Neural cell (in vitro differentiated cells): ENCODE data around the gene GGA1. TPM values are rescaled to one million over a fixed set of nuclear protein-coding genes. Genes with fewer than 3 reads are reported as not detected.
A peak's percentile ranks its signal among the peaks of the same experiment; 100 is the strongest.

Experiments used
- H2AFZ ChIP-seq: fragments of 200-600, 300-800 bp; sonication (generic), shearing (Covaris generic); 2 replicates; pipeline ENCODE4 v1.6.0; 2014; ENCODE audit warnings: low read depth, mild to moderate bottlenecking, antibody characterized with exemption, low read length, moderate library complexity
- H3F3A ChIP-seq: fragments of 200-600 bp; shearing (Covaris generic); 2 replicates; pipeline ENCODE4 v1.6.1; 2016; ENCODE audit warnings: mild to moderate bottlenecking, moderate library complexity, mixed read lengths, antibody characterized with exemption, low read length; ENCODE audit not compliant: insufficient read depth, poor library complexity, severe bottlenecking
- H3K27ac ChIP-seq: fragments of 200-600, 300-800 bp; sonication (generic), shearing (Covaris generic); 2 replicates; pipeline ENCODE4 v1.5.1; 2014; ENCODE audit warnings: mild to moderate bottlenecking, low read length, moderate library complexity
- H3K27me3 ChIP-seq: fragments of 300-800, 200-600 bp; sonication (generic), shearing (Covaris generic); 2 replicates; pipeline ENCODE4 v1.6.0; 2014; ENCODE audit warnings: mild to moderate bottlenecking, low read depth, low read length, moderate library complexity; ENCODE audit not compliant: insufficient read depth
- H3K36me3 ChIP-seq: fragments of 300-800, 200-600 bp; sonication (generic), shearing (Covaris generic); 2 replicates; pipeline ENCODE4 v1.5.1; 2014; ENCODE audit warnings: mild to moderate bottlenecking, antibody characterized with exemption, low read length, moderate library complexity; ENCODE audit not compliant: insufficient read depth
- H3K4me2 ChIP-seq: fragments of 300-800, 200-600 bp; sonication (generic), shearing (Covaris generic); 2 replicates; pipeline ENCODE4 v1.6.0; 2014; ENCODE audit warnings: mild to moderate bottlenecking, low read length
- H3K4me3 ChIP-seq: fragments of 300-800, 200-600 bp; sonication (generic), shearing (Covaris generic); 2 replicates; pipeline ENCODE4 v1.5.1; 2014; ENCODE audit warnings: mild to moderate bottlenecking, low read length, moderate library complexity
- H3K79me2 ChIP-seq: fragments of 200-600 bp; shearing (Covaris generic); replicated peaks from 2 replicates; pipeline ENCODE4 v1.6.0; 2014; ENCODE audit warnings: mild to moderate bottlenecking, low read length, moderate library complexity; ENCODE audit not compliant: insufficient read depth
- H3K9ac ChIP-seq: fragments of 300-800, 200-600 bp; sonication (generic), shearing (Covaris generic); 2 replicates; pipeline ENCODE4 v1.6.1; 2016; ENCODE audit warnings: mild to moderate bottlenecking, low read length, mixed read lengths
- H3K9me2 ChIP-seq: fragments of 200-600 bp; shearing (Covaris generic); 2 replicates; pipeline ENCODE4 v1.6.1; 2016; ENCODE audit warnings: mild to moderate bottlenecking, low read length, mixed read lengths; ENCODE audit not compliant: insufficient read depth
- H3K9me3 ChIP-seq: fragments of 200-600, 300-800 bp; sonication (generic), shearing (Covaris generic); 2 replicates; pipeline ENCODE4 v1.6.1; 2016; ENCODE audit warnings: mild to moderate bottlenecking, mixed run types, low read length, moderate library complexity, mixed read lengths
- H4K20me1 ChIP-seq: fragments of 200-600 bp; shearing (Covaris generic); 2 replicates; pipeline ENCODE4 v1.6.1; 2016; ENCODE audit warnings: mild to moderate bottlenecking, mixed run types; ENCODE audit not compliant: insufficient read depth
- EP300 ChIP-seq: fragments of 450-650 bp; conservative IDR thresholded peaks from 2 replicates; pipeline ENCODE4 v1.6.1; 2014; ENCODE audit warnings: antibody characterized with exemption, mild to moderate bottlenecking, moderate library complexity; ENCODE audit not compliant: poor library complexity, severe bottlenecking
- EZH2 ChIP-seq: fragments of 200-600, 300-800 bp; shearing (Covaris generic), sonication (generic); IDR thresholded peaks from 2 replicates; pipeline ENCODE4 v1.6.1; 2014; ENCODE audit warnings: antibody characterized with exemption, low read length, borderline replicate concordance, mild to moderate bottlenecking; ENCODE audit not compliant: insufficient read depth, poor library complexity, severe bottlenecking
- MXI1 ChIP-seq: fragments of 450-650 bp; conservative IDR thresholded peaks from 2 replicates; pipeline ENCODE4 v1.6.1; 2014; ENCODE audit warnings: antibody characterized with exemption, mild to moderate bottlenecking; ENCODE audit not compliant: poor library complexity, severe bottlenecking
- POLR2AphosphoS5 ChIP-seq: IDR thresholded peaks from 2 replicates; pipeline ENCODE4 v1.6.1; 2012
- RAD21 ChIP-seq: fragments of 450-650 bp; conservative IDR thresholded peaks from 2 replicates; pipeline ENCODE4 v1.6.1; 2014; ENCODE audit warnings: antibody characterized with exemption, mild to moderate bottlenecking, moderate library complexity
- SMC3 ChIP-seq: fragments of 450-650 bp; conservative IDR thresholded peaks from 2 replicates; pipeline ENCODE4 v1.6.1; 2014; ENCODE audit warnings: antibody characterized with exemption, mild to moderate bottlenecking, moderate library complexity; ENCODE audit not compliant: poor library complexity
- TAF1 ChIP-seq: IDR thresholded peaks from 2 replicates; pipeline ENCODE4 v1.6.1; 2012; ENCODE audit warnings: low read depth
- polyA plus RNA-seq: library from polyadenylated mRNA; depleted of rRNA; stranded (reverse); fragments of >200 nt; gene quantifications from 2 replicates; pipeline ENCODE4 v1.2.3, GENCODE V29; 2014
- TF ChIP-seq, protein P1 (sequence below): fragments of 450-650 bp; IDR thresholded peaks from 2 replicates; pipeline ENCODE4 v1.5.1; 2014; ENCODE audit warnings: antibody characterized with exemption, mild to moderate bottlenecking, moderate library complexity; ENCODE audit not compliant: poor library complexity, severe bottlenecking
- TF ChIP-seq, protein P2 (sequence below): IDR thresholded peaks from 2 replicates; pipeline ENCODE4 v1.6.1; 2012; ENCODE audit warnings: borderline replicate concordance

Gene GGA1
- polyA plus RNA-seq, 1 donor from 2014 or later = 57.5 TPM

DNA sequence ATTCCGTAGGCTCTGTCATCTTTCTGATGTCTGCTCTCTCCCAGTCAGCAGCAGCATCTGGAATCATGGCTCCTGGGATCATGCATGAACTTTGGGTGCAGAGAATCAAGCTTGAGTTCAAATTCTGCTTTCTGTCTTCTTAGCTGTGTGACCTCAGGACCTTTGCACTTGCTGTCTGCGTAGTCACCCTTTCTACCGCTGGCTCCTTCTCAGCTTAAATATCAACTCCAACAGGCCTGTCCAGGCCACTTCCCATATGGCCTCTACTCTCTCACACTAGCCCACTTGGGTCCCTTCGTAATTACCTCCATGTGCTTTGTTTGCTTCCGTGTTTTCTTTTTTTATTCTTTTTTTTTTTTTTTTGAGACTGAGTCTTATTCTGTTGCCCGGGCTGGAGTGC lies 4.6 kb upstream of the GGA1 start:
- H2AFZ ChIP-seq = no peak overlapping the region
- no peaks in the 10 kb centered on the region for H3K9me2 ChIP-seq
- H3K36me3 ChIP-seq = no peaks in the 10 kb centered on the region
- no peaks in the 10 kb centered on the region for H4K20me1 ChIP-seq
- H3K4me2 ChIP-seq = no peak overlapping the region
- no peak overlapping the region for H3K27ac ChIP-seq
- no peaks in the 10 kb centered on the region for H3F3A ChIP-seq
- H3K9ac ChIP-seq = no peak overlapping the region
- H3K9me3 ChIP-seq = no peaks in the 10 kb centered on the region
- H3K27me3 ChIP-seq = no peaks in the 10 kb centered on the region
- TF ChIP-seq EZH2 (no peak), POLR2AphosphoS5 (no peak), SMC3 (no peak), MXI1 (no peak)
- no peak overlapping the region for H3K4me3 ChIP-seq
- no peaks in the 10 kb centered on the region for H3K79me2 ChIP-seq

DNA sequence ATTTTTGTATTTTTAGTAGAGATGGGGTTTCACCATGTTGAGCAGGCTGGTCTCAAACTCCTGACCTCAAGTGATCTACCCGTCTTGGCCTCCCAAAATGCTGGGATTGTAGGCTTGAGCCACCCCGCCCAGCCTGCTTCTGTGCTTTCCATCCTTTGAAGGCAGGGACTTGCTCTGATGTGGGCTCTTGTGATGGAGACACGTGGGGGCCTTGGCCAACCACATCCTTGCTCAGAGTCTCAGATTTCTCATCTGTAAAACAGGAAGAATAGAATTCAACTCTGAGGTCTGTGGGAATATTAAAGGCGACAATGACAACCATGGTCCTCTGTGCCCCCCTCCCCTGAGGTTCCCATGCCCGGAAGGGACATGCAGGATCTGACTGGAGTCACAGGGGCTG lies 3.8 kb upstream of the GGA1 start:
- peaks cover 8% of the 10 kb centered on the region for H3K79me2 ChIP-seq
- H3K9me3 ChIP-seq = no peaks in the 10 kb centered on the region
- H3K36me3 ChIP-seq = no peaks in the 10 kb centered on the region
- H3K4me2 ChIP-seq = no peak overlapping the region
- no peaks in the 10 kb centered on the region for H4K20me1 ChIP-seq
- H3K9me2 ChIP-seq = no peaks in the 10 kb centered on the region
- no peak overlapping the region for H3K27ac ChIP-seq
- no peak overlapping the region for H3K4me3 ChIP-seq
- TF ChIP-seq TAF1 = no peak
- TF ChIP-seq MXI1 = no peak
- TF ChIP-seq SMC3 = no peak
- TF ChIP-seq EZH2 = no peak
- no peaks in the 10 kb centered on the region for H3K27me3 ChIP-seq
- H3F3A ChIP-seq = no peaks in the 10 kb centered on the region
- H3K9ac ChIP-seq = no peak overlapping the region
- no peak overlapping the region for H2AFZ ChIP-seq

DNA sequence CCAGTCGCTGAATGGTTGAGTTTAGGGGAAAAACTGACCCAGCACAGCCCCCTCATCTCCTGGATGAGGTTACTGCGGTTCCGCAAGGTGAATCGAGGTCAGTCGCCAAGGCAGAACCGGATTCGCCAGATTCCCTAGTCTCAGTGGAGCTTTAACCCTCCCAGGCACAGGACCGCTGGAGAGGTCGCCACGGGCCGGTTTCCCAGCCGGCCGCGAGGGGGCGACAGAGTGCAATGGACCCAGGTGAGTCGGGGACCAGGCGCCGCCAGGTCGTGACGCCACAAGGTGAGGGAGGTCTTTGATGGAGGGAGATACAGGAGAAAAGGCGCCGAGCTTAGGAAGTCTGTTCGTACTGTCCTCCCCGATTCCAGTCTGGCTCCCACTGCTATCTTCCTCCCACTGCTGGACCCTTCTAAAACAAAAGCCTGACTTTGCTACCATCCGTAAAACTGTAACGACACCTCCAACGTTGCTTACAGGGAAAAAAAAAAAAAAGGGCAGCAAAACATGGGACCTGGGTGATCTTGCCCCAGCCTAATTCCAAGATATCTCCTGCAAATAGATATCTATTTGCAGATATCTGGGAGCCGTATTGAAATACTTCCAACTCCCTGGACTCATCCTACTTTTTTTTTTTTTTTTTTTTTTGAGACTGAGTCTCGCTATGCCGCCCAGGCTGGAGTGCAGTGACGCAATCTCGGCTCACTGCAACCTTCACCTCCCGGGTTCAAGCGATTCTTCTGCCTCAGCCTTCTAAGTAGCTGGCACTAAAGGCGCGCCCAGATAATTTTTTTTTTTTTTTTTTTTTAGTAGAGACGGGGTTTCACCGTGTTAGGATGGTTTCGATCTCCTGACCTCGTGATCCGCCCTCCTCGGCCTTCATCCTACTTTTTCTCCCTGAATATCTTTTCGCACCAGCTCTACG lies 1.4 kb upstream of the GGA1 start:
- peak overlapping the region; percentile 92 for H3K9ac ChIP-seq
- H4K20me1 ChIP-seq = no peaks in the 10 kb centered on the region
- H3K27ac ChIP-seq = peak overlapping the region; percentile 97
- no peaks in the 10 kb centered on the region for H3K9me2 ChIP-seq
- H3K27me3 ChIP-seq = no peaks in the 10 kb centered on the region
- H3K9me3 ChIP-seq = no peaks in the 10 kb centered on the region
- H3K4me2 ChIP-seq = no peak overlapping the region
- H3K79me2 ChIP-seq = peaks cover 10% of the 10 kb centered on the region
- H2AFZ ChIP-seq = peak overlapping the region; percentile 41
- H3F3A ChIP-seq = no peaks in the 10 kb centered on the region
- H3K36me3 ChIP-seq = no peaks in the 10 kb centered on the region
- peak; percentile 65 for TF ChIP-seq RAD21
- TF ChIP-seq, protein P1, sequence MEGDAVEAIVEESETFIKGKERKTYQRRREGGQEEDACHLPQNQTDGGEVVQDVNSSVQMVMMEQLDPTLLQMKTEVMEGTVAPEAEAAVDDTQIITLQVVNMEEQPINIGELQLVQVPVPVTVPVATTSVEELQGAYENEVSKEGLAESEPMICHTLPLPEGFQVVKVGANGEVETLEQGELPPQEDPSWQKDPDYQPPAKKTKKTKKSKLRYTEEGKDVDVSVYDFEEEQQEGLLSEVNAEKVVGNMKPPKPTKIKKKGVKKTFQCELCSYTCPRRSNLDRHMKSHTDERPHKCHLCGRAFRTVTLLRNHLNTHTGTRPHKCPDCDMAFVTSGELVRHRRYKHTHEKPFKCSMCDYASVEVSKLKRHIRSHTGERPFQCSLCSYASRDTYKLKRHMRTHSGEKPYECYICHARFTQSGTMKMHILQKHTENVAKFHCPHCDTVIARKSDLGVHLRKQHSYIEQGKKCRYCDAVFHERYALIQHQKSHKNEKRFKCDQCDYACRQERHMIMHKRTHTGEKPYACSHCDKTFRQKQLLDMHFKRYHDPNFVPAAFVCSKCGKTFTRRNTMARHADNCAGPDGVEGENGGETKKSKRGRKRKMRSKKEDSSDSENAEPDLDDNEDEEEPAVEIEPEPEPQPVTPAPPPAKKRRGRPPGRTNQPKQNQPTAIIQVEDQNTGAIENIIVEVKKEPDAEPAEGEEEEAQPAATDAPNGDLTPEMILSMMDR = peak; percentile 97
- no peak for TF ChIP-seq TAF1
- peak; percentile 45 for TF ChIP-seq EP300
- TF ChIP-seq SMC3 = peak; percentile 67
- peak; percentile 78 for TF ChIP-seq POLR2AphosphoS5
- no peak for TF ChIP-seq EZH2
- peak; percentile 37 for TF ChIP-seq MXI1
- TF ChIP-seq, protein P2, sequence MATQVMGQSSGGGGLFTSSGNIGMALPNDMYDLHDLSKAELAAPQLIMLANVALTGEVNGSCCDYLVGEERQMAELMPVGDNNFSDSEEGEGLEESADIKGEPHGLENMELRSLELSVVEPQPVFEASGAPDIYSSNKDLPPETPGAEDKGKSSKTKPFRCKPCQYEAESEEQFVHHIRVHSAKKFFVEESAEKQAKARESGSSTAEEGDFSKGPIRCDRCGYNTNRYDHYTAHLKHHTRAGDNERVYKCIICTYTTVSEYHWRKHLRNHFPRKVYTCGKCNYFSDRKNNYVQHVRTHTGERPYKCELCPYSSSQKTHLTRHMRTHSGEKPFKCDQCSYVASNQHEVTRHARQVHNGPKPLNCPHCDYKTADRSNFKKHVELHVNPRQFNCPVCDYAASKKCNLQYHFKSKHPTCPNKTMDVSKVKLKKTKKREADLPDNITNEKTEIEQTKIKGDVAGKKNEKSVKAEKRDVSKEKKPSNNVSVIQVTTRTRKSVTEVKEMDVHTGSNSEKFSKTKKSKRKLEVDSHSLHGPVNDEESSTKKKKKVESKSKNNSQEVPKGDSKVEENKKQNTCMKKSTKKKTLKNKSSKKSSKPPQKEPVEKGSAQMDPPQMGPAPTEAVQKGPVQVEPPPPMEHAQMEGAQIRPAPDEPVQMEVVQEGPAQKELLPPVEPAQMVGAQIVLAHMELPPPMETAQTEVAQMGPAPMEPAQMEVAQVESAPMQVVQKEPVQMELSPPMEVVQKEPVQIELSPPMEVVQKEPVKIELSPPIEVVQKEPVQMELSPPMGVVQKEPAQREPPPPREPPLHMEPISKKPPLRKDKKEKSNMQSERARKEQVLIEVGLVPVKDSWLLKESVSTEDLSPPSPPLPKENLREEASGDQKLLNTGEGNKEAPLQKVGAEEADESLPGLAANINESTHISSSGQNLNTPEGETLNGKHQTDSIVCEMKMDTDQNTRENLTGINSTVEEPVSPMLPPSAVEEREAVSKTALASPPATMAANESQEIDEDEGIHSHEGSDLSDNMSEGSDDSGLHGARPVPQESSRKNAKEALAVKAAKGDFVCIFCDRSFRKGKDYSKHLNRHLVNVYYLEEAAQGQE = peak; percentile 26
- peak overlapping the region; percentile 98 for H3K4me3 ChIP-seq
